HS-5 (cell line): Measurements from ENCODE around the gene GRM3.

ENCODE experiments used
- DNase-seq: peaks from one replicate; pipeline ENCODE4 v3.0.0-alpha.2; 2012; ENCODE audit warnings: low read depth

The GRM3 gene

GRCh38 chr7:86788948-86789347, 145.2 kb downstream of the GRM3 start:
- no peak for DNase-seq

GRCh38 chr7:86790383-86790782, 146.7 kb downstream of the GRM3 start:
- DNase-seq = no peak

DNA sequence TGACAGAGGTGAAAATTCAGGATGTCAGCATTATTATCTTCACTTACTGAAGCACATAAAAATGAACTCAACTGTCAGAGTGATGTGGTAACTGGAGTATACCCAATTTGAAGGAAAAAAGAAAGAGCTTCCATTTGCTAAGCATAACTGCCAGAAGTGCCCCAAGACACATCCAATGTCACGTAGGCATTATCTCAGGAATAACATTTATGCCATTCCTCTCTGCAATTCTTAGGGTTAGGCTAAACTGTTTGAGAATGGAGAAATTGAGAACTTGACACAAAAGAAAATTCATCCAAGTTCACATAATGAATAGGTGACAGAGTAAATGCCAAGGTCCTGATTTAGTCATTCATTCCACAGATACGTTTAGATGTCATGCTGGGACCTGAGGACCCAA, 148.6 kb downstream of the GRM3 start:
- no peak for DNase-seq

DNA sequence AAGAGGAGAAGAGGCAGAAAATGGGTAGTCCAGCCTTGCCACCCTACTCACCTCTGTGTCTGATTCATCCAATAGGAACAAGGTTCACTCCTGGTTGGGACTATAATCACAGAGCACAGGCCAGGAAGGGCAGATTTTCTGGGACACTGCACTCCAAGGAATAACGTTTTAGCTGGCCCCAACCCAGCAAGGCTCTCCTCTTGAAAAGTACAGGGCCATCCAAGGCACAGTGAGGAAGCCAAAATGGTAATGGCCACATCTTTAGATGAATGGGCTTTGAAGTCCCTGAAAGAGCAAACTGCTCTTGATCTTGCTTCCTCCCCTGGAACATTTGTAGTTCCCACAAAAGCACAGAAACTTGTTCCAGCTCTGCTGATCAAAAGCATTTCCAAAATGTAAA, 149.4 kb downstream of the GRM3 start:
- DNase-seq = no peak

DNA sequence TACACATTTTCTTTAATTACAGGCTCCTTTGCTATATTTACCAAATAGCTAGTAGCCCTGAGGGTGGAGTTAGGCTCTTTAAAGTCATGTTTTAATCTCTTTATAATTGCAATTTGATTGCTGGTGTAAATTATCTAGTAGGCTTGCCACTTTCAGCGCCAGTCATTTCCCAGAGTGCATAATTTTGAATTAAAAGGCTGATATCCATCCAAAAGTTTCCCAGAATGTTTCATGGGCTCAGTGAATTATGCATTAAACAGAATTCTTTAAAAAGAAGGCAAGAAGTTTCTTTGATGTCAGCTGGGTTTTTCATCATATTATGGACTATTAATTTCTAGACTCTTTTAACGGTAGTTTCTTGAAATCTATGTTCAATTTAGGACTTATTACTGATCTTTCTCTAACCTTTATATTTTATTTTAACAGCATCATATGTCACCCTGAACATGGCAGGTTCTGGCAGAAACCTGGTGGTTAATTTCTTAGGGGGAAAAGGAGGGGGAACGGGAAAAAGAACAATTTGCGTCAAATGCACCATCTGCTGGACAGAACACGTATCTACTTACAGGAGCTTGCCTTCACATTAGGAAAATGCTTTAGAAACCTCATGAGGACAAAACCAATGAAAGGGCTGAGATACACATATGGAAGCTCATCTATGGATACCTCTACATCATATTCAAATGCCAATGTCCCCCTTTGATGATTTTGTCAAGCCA, 171.1 kb downstream of the GRM3 start:
- DNase-seq = no peak

DNA sequence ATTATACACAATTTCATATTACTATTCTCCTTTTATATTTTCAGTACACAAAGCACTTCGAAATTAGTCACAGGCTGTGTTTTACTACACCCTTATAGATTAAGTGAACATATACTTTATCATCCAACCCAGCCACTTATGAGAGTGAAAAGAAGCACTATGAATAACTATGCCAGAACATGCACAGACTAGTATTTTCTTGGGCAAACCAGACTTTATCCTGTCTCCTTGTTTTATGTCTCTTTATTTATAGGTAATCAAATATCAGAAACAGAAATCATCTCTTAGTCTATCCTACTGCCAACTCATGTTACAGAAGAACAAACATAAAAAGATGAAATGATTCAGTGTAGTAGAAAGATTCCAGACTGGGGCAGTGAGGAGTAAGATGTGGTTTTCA, 171.8 kb downstream of the GRM3 start:
- DNase-seq = no peak

DNA sequence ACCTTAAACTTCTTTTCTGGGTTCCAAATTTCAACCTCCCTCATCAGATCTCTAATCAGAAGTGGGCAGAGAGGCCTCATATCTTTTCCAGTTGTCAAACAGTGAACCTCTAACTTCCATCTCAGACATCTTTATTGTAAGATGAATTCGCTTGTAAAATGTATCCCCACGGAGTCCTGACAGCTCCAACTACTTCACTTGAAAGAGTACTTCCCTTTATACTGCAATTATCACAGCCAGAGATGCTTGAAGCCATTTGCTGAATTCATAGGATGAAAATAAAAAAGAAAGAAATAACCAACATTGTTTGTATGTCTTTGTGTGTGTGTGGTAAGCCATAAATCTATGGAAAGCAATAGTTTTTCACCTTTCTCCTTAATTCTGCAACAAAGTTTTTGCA, 175.2 kb downstream of the GRM3 start:
- no peak for DNase-seq

DNA sequence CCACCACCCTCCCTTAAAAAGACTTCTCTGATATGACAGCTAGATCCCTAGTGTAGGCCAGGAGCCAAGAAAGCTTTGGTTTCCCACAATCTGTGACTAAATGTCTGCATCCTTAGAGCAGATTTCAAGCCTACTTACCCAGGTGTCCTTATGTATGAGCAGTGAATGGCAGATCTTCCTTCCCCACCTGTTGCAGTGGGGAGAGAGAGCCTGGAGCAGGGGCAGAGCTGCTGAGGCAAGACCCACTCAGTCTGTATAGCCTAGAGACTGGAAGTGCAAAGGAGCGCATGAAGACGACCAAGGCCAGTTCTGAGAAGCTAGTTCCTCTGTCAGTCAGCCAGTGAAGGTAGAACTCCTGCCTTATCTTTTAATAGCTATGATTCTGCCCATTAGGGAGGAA, 180.1 kb downstream of the GRM3 start:
- no peak for DNase-seq

DNA sequence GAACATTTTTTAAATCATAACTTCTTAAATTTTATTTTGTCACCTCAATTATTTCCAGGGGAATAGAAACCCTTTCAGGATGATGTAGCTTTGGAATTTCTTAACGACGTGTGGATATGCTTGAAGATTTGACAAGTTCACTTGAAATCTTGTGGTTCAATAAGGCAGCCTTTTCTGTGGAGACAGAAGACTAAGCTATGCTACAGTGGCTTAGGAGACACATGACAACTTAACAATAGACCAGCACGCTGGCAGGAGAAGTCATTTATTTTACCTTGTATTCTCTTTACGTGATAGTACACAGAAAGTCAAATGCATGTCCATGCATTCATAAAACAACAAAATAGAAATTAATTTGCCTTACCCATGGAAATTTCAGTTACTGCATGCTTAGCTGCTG, 181.6 kb downstream of the GRM3 start:
- no peak for DNase-seq

- DNase-seq = no peak
Observed at GRCh38 chr7:86826948-86827347, 183.2 kb downstream of the GRM3 start.

- no peak for DNase-seq
Observed at GRCh38 chr7:86833360-86833759, 189.7 kb downstream of the GRM3 start.

GRCh38 chr7:86837235-86837634, 193.5 kb downstream of the GRM3 start:
- DNase-seq = no peak

DNA sequence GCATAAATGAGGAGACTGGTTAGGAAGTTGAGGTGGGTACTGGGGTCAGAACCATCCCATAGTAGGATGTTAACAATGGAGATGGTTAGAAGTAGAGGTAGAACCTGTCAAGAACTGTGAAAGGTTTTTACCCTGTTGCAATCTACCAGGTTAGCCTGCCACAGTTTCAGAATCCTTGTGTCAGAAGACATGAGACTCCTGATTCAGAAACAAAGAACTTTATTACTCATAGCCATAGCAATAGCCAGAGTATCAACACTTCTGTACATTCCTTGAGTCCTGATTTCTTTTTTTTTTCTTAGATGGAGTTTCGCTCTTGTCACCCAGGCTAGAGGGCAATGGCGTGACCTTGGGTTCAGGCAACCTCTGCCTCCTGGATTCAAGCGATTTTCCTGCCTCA, 200.9 kb downstream of the GRM3 start:
- DNase-seq = no peak

GRCh38 chr7:86846494-86847190, 202.9 kb downstream of the GRM3 start:
- DNase-seq = no peak

GRCh38 chr7:86848226-86848625, 204.5 kb downstream of the GRM3 start:
- no peak for DNase-seq

DNA sequence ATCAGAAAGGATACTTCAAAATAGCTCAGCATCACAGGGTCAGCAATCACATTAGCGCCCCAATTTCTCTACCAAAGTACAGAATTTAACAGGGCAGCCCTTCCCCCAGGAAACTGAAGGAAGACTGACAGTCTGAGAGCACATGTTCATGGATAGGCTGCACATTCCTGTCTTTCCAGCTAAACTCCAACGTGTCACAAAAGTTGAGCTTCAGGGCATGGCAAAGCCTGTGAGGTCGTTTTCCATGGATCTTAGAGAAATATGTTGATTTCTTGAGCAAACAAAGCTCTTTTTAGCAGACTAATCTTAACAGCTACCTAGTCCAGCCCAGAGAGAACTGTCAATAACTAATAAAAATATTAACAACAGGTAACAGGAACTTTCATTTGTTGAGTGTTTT, 207.9 kb downstream of the GRM3 start:
- no peak for DNase-seq

DNA sequence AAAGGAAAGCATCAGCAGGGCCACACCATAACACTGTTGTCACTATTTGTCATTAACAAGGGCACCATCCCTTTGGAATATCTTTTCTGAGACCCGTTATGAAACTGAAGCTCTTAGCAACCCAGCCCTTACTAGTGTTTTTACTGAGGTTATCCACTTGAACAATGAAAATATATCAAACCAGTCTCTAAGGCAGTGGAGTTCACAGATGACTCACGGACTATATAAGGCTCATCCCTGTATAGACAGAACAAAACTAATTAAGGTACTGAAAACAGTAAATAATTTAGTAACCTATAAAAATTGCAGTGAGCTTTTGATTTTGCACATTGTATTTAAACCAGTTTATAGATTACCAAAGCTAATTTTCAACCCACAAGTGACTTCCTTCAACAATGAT, 219.7 kb downstream of the GRM3 start:
- DNase-seq = no peak

- DNase-seq = no peak
Observed at GRCh38 chr7:86867163-86867762, 223.6 kb downstream of the GRM3 start.

DNA sequence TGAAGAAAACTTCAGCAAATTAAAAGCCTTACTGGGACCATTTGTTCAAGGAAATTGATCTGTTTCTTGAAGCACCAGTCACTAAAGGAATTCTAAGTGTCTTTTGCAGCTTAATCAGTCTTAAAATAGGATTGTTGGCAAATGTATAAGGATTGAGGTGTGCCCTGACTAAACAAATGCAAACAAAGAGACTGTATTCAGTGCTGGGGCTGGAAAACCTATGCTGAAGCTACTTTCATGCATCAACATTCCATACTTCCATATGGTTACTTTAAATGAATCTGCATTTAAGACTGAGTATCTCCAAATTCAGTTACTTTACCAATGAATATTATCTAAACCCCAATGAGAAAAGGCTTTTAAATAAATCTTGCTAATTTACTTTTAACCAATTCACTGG, 232.4 kb downstream of the GRM3 start:
- DNase-seq = no peak

GRCh38 chr7:86884152-86884551, 240.4 kb downstream of the GRM3 start:
- DNase-seq = no peak

DNA sequence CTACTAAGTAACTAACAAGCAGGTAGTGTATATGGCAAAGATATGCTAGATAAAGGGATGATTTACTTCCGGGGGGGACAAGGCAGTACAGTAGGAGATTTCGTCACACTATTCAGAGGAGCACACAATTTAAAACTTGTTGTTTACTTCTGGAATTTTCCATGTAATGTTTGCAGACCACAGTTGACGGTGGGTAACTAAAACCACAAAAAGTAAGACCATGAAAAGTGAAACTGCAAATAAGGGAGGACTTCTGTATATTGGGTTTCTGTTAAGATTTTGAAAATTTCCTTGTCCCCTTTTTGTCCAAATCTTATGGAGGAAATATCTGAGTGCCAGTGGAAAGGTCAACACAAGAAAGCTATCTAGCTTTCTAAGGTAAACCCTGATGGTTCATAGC, 245.8 kb downstream of the GRM3 start:
- no peak for DNase-seq

DNA sequence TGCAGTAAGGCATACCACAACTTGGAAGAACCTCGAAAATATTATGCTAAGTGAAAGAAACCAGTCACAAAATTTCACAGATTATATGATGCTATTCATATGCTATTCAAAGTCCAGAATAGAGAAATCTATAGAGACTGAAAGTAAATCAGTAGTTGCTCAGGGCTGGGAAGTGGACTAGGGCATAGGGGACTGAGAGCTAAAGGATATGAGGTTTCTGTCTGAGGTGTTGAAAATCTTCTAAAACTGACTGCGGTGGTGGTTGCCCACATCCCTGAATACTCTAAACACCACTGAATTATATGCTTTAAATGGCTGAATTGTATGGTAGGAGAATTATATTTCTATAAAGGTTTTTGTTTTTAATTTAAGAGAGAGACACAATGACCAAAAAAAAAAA, 254.5 kb downstream of the GRM3 start:
- no peak for DNase-seq

DNA sequence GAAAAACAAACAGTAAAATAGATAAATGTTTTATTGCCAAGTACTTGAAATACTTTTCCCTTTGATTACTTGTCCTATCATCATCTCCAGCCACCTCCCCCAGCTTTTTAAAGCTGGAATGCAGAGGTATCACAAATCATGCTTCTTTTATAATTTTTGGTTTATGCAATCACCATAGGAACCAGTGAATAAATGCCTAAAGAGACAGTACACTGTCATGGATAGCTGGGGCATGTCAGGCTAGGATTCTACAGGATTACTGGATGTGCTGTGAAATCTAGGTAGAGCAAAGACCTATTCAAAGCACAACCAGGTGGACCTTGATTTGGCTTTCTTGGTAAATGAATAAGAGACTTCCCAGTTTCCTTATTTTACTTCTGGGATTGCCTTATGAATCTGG, 257.2 kb downstream of the GRM3 start:
- no peak for DNase-seq
